HCT116 (cell line): ENCODE measurements around the gene WBP1. TPM values are rescaled to one million over a fixed set of nuclear protein-coding genes. Genes with fewer than 3 reads are reported as not detected.

Experiments
- ATAC-seq: fragments of 200-7000 bp; cut with Tn5 transposase; 2 replicates; pipeline ENCODE4 v1.9.1; 2020; ENCODE audit warnings: mild to moderate bottlenecking, moderate library complexity
- BruUV-seq: library from RNA; stranded (reverse); fragments of 400-500 nt; replicated peaks from 2 replicates; lab custom pipeline; 2021; lab: Mats Ljungman, UMichigan
- CTCF ChIA-PET: fragments of 300-600 bp; sonication (Branson Sonifier 250); formaldehyde crosslinking; loops from one replicate; lab custom pipeline; 2021; ENCODE audit warnings: antibody characterized with exemption; lab: Charles Lee
- POLR2A ChIA-PET: fragments of 300-600, 350-600 bp; sonication (Branson Sonifier 250); formaldehyde crosslinking; loops from one replicate; lab custom pipeline; 2021; ENCODE audit warnings: antibody characterized with exemption; lab: Charles Lee
- RAD21 ChIA-PET, 2 experiments: fragments of 300-600 bp; sonication (Branson Sonifier 250); formaldehyde crosslinking; loops; one replicate each; lab custom pipeline; 2023; ENCODE audit warnings: low total read pairs in 2 of 2; ENCODE audit not compliant: uncharacterized antibody in 2 of 2, unreplicated experiment in 2 of 2, low non-redundant PET in 1 of 2; lab: Charles Lee
- DNase-seq: peaks from one replicate; pipeline ENCODE4 v3.0.0-alpha.2; 2010; ENCODE audit warnings: low read depth, low spot score
- H2AFZ ChIP-seq: fragments of 200-600 bp; shearing (Covaris generic), sonication (generic); 2 replicates; pipeline ENCODE4 v1.6.1; 2017; ENCODE audit warnings: low read depth, mixed run types, mixed read lengths, antibody characterized with exemption, low read length; ENCODE audit not compliant: poor library complexity, severe bottlenecking
- H3K27ac ChIP-seq: 2 replicates; pipeline ENCODE4 v1.5.1; 2012; ENCODE audit warnings: low read depth, low read length
- H3K27me3 ChIP-seq: fragments of 200-600 bp; sonication (generic); 2 replicates; pipeline ENCODE4 v1.6.1; 2016; ENCODE audit warnings: mixed run types, low read length, mixed read lengths; ENCODE audit not compliant: insufficient read depth
- H3K36me3 ChIP-seq, 2 experiments: fragments of 200-500 bp in 1 of 2; fragments of 200-600 bp in 1 of 2; sonication (Bioruptor generic) in 1 of 2; sonication (generic) in 1 of 2; 2 replicates each; pipeline versions ENCODE4 v1.5.1 to v1.6.1; 2014 to 2016; ENCODE audit warnings: low read length in 2 of 2, inconsistent platforms in 1 of 2, mixed read lengths in 1 of 2, mixed run types in 1 of 2; ENCODE audit not compliant: insufficient read depth in 2 of 2, control insufficient read depth in 1 of 2
- H3K4me1 ChIP-seq, 2 experiments: fragments of 200-600 bp in 1 of 2; sonication (generic) in 1 of 2; 2 replicates each; pipeline versions ENCODE4 v1.5.1 to v1.6.1; 2012 to 2017; ENCODE audit warnings: low read length in 2 of 2, inconsistent platforms in 1 of 2, mild to moderate bottlenecking in 1 of 2, mixed read lengths in 1 of 2, mixed run types in 1 of 2, moderate library complexity in 1 of 2; ENCODE audit not compliant: insufficient read depth in 2 of 2, control insufficient read depth in 1 of 2
- H3K4me2 ChIP-seq: fragments of 200-600 bp; sonication (generic); 2 replicates; pipeline ENCODE4 v1.6.1; 2017; ENCODE audit warnings: mixed run types, low read length, mixed read lengths
- H3K4me3 ChIP-seq, 2 experiments: fragments of 200-600 bp in 1 of 2; sonication (generic) in 1 of 2; replicated peaks in 1 of 2; 2 replicates each; pipeline ENCODE4 v1.5.1; 2011 to 2016; ENCODE audit warnings: low read length in 2 of 2, control low read depth in 1 of 2, low read depth in 1 of 2, mild to moderate bottlenecking in 1 of 2, mixed read lengths in 1 of 2, mixed run types in 1 of 2
- H3K79me2 ChIP-seq: fragments of 200-600 bp; sonication (generic); 2 replicates; pipeline ENCODE4 v1.6.1; 2017; ENCODE audit warnings: mild to moderate bottlenecking, mixed run types, low read length, moderate library complexity, mixed read lengths; ENCODE audit not compliant: insufficient read depth
- H3K9ac ChIP-seq: fragments of 200-600 bp; sonication (generic); 2 replicates; pipeline ENCODE4 v1.6.1; 2016; ENCODE audit warnings: low read length, mixed read lengths
- H3K9me2 ChIP-seq: fragments of 200-600 bp; sonication (generic), shearing (Covaris generic); 2 replicates; pipeline ENCODE4 v1.6.1; 2017; ENCODE audit warnings: mixed run types, mild to moderate bottlenecking, moderate library complexity; ENCODE audit not compliant: insufficient read depth
- H3K9me3 ChIP-seq, 2 experiments: fragments of 200-500 bp in 1 of 2; fragments of 200-600 bp in 1 of 2; sonication (Bioruptor generic) in 1 of 2; sonication (generic) in 1 of 2; 2 replicates each; pipeline ENCODE4 v1.6.1; 2014 to 2017; ENCODE audit warnings: low read length in 2 of 2, mixed read lengths in 2 of 2, inconsistent platforms in 1 of 2, low read depth in 1 of 2, mild to moderate bottlenecking in 1 of 2, mixed run types in 1 of 2, moderate library complexity in 1 of 2; ENCODE audit not compliant: control insufficient read depth in 1 of 2, insufficient read depth in 1 of 2
- H4K20me1 ChIP-seq: fragments of 200-600 bp; sonication (generic), shearing (Covaris generic); 2 replicates; pipeline ENCODE4 v1.6.1; 2017; ENCODE audit warnings: mixed run types, mild to moderate bottlenecking, moderate library complexity; ENCODE audit not compliant: insufficient read depth
- SIN3A ChIP-seq: IDR thresholded peaks from 2 replicates; pipeline ENCODE4 v1.6.1; 2012; ENCODE audit warnings: low read depth
- ZNF274 ChIP-seq: fragments of 200-500 bp; sonication (Bioruptor generic); IDR thresholded peaks from 2 replicates; pipeline ENCODE4 v1.6.1; 2014; ENCODE audit warnings: mild to moderate bottlenecking, low read depth, low read length, inconsistent platforms
- intact Hi-C: fragments of 100-400 bp; cut with micrococcal nuclease; formaldehyde crosslinking; loops from 2 replicates; pipeline ENCODE4 v1.10.0; 2022
- total RNA-seq: library from RNA; stranded (reverse); gene quantifications from one replicate; pipeline ENCODE4 v1.2.1, GENCODE V29; 2021; ENCODE audit not compliant: unreplicated experiment
- TF ChIP-seq, protein P1 (sequence below), 3 experiments: fragments of 200-600 bp in 1 of 3; sonication (generic) in 1 of 3; IDR thresholded peaks in 2 of 3; conservative IDR thresholded peaks in 1 of 3; 2 replicates each; pipeline ENCODE4 v1.5.1; 2012 to 2017; ENCODE audit warnings: low read depth in 2 of 3, low read length in 2 of 3, antibody characterized with exemption in 1 of 3, borderline replicate concordance in 1 of 3, control low read depth in 1 of 3, mild to moderate bottlenecking in 1 of 3, mixed read lengths in 1 of 3, mixed run types in 1 of 3, moderate library complexity in 1 of 3; ENCODE audit not compliant: insufficient read depth in 1 of 3
- TF ChIP-seq, protein P2 (sequence below): IDR thresholded peaks from 2 replicates; pipeline ENCODE4 v1.6.1; 2012
- TF ChIP-seq, protein P3 (sequence below): IDR thresholded peaks from 2 replicates; pipeline ENCODE4 v1.6.1; 2012; ENCODE audit warnings: low read depth

The WBP1 gene
- total RNA-seq, 1 experiment from 2014 or later, result 64.7 TPM

DNA sequence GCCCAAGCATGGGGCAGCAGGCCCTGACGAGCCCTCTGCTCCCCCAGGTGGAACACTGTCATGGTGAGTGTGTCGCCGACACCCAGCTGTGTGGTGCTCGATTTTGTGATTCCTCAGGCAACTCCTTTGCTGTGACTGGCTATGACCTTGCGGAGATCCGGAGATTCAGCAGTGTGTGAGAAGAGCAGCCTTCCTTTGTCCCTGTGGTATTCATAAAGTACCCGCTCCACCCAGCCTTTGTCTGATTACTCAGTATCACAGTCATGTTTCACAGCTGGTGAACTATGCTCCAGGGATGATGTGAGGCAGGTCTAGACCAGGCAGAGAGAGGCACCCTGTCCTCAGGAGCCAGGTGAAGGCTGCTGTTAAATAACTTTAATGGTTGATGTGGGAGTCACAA is 32.7 kb upstream of the WBP1 start (continued):
- TF ChIP-seq, protein P1, sequence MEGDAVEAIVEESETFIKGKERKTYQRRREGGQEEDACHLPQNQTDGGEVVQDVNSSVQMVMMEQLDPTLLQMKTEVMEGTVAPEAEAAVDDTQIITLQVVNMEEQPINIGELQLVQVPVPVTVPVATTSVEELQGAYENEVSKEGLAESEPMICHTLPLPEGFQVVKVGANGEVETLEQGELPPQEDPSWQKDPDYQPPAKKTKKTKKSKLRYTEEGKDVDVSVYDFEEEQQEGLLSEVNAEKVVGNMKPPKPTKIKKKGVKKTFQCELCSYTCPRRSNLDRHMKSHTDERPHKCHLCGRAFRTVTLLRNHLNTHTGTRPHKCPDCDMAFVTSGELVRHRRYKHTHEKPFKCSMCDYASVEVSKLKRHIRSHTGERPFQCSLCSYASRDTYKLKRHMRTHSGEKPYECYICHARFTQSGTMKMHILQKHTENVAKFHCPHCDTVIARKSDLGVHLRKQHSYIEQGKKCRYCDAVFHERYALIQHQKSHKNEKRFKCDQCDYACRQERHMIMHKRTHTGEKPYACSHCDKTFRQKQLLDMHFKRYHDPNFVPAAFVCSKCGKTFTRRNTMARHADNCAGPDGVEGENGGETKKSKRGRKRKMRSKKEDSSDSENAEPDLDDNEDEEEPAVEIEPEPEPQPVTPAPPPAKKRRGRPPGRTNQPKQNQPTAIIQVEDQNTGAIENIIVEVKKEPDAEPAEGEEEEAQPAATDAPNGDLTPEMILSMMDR (IDR thresholded peaks at IDR 0.05 in 2 of 3, conservative IDR thresholded peaks at IDR 0.05 in 1 of 3; ENCODE audit: borderline replicate concordance in 1 of 3, insufficient read depth in 1 of 3, low read depth in 2 of 3, low read length in 2 of 3), result no peak
- TF ChIP-seq, all 23 proteins: peak for 2

DNA sequence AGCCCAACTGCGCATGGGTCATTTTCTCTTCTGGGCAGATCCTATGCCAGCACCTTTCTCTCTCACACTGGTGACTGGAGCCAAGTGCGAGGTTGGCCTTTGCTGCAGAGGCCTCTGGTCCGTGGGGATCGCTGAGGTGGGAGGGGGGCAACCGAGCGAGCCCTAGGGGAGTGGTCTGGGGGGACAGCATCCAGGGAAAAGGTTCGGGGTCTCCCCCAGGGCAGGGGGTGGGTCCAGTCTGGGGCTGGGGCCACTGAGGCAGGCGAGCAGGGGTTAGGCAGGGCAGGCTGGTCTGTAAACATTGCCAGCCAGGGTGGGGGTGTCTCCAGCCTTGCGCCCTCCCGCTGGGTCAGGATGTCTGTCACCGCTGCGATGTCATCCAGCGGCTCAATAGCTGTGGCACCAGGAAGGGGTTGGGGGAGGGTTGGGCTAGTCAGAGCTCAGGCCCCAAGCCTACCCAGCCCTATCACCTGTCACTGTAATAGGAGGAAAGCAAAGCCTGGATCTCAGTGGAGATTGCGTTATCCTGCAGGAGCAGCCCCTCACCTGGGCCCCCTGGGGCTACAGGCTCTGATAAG is 32.0 kb upstream of the WBP1 start:
- no TSS peak for BruUV-seq
- Histone ChIP-seq H4K20me1 (no peaks in the 10 kb centered on the region), H3K36me3 (peaks cover 31 to 52% of the 10 kb centered on the region in 2 experiments), H2AFZ (no peak overlapping the region), H3K4me2 (no peak overlapping the region), H3K79me2 (peaks cover under 1% of the 10 kb centered on the region; the same call in 1 of the 2 replicates), H3K27me3 (no peaks in the 10 kb centered on the region), H3K9me2 (no peaks in the 10 kb centered on the region), H3K27ac (no peak overlapping the region), H3K9me3 (no peaks in the 10 kb centered on the region), H3K9ac (no peak overlapping the region), H3K4me3 (no peak overlapping the region), H3K4me1 (peaks cover 0 to 26% of the 10 kb centered on the region in 2 experiments; a peak in 2 of 4 replicates)
- POLR2A ChIA-PET, result no interaction called here
- ATAC-seq, result no peak
- CTCF ChIA-PET, result no interaction called here
- DNase-seq, result no peak
- TF ChIP-seq, protein P2, sequence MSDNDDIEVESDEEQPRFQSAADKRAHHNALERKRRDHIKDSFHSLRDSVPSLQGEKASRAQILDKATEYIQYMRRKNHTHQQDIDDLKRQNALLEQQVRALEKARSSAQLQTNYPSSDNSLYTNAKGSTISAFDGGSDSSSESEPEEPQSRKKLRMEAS, result no peak
- TF ChIP-seq, protein P3, sequence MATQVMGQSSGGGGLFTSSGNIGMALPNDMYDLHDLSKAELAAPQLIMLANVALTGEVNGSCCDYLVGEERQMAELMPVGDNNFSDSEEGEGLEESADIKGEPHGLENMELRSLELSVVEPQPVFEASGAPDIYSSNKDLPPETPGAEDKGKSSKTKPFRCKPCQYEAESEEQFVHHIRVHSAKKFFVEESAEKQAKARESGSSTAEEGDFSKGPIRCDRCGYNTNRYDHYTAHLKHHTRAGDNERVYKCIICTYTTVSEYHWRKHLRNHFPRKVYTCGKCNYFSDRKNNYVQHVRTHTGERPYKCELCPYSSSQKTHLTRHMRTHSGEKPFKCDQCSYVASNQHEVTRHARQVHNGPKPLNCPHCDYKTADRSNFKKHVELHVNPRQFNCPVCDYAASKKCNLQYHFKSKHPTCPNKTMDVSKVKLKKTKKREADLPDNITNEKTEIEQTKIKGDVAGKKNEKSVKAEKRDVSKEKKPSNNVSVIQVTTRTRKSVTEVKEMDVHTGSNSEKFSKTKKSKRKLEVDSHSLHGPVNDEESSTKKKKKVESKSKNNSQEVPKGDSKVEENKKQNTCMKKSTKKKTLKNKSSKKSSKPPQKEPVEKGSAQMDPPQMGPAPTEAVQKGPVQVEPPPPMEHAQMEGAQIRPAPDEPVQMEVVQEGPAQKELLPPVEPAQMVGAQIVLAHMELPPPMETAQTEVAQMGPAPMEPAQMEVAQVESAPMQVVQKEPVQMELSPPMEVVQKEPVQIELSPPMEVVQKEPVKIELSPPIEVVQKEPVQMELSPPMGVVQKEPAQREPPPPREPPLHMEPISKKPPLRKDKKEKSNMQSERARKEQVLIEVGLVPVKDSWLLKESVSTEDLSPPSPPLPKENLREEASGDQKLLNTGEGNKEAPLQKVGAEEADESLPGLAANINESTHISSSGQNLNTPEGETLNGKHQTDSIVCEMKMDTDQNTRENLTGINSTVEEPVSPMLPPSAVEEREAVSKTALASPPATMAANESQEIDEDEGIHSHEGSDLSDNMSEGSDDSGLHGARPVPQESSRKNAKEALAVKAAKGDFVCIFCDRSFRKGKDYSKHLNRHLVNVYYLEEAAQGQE, result no peak
- TF ChIP-seq SIN3A, result 0 out of 2 replicates have a peak, but pooled peaks have one; percentile 5
- TF ChIP-seq ZNF274, result no peak
- intact Hi-C loops, result no loop called here
- RAD21 ChIA-PET, result no interaction called here
